ENCODE results near the gene SLC52A3. TPM values are rescaled to one million over a fixed set of nuclear protein-coding genes. Genes with fewer than 3 reads are reported as not detected.

The SLC52A3 gene
- total and polyA plus RNA-seq, 9 of the 15 experiments (the other 6 are each of a cell fraction or from before 2014, with no cell fraction given) = 0.06 to 0.60 (median 0.11) TPM

DNA sequence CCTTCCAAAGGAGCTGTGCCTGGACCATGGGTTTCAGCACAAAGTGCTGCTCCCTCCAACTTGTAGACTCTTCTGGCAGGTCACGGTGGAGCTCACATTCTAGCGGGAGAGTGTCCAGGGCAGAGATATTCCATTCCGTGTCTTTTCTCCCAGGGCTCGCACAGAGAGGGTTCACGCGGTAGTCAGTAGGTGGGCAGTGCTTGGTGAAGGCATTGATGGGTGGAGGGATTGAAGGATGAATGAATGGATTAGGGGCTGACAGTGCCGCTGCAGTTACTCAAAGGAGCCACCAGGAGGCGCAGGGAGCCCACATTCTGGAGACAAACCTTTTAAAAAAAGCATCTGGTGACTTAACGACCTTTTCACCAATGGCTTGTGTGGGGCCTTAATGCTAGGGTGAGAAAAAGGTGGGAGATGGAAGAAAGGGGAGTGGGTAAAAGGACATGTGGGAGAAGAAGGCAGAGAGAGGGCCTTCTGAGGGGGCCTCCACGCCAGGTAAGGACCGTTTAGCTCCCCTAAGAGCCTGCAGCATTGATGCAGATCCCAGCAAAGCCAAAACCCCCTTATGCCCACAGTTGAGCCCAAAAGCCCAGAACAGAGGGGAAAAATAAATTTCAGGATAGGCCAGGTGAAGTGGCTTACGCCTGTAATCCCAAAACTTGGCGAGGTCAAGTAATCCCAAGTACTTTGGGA, 47.8 kb upstream of the SLC52A3 start (continued):
- TF ChIP-seq SMC3 (conservative IDR thresholded peaks at IDR 0.05; ENCODE audit: insufficient read depth, low read depth, low read length) (peak; percentile 97), TCF7 (IDR thresholded peaks at IDR 0.05; ENCODE audit: borderline replicate concordance) (no peak), ZNF140 (CRISPR knock-in tag; IDR thresholded peaks at IDR 0.05) (no peak), ZNF384 (IDR thresholded peaks at IDR 0.05; ENCODE audit: low read depth, low read length) (peak; percentile 89), XRCC4 (IDR thresholded peaks at IDR 0.05; ENCODE audit: extremely low read depth, insufficient read depth, insufficient read length) (no peak), MTF1 (CRISPR knock-in tag; IDR thresholded peaks at IDR 0.05; ENCODE audit: borderline replicate concordance) (no peak), ZNF24 (IDR thresholded peaks at IDR 0.05) (peak; percentile 76), ZNF354B (CRISPR knock-in tag; IDR thresholded peaks at IDR 0.05) (no peak), BHLHE40 (IDR thresholded peaks at IDR 0.05; ENCODE audit: low read length) (0 out of 2 replicates have a peak, but pooled peaks have one; percentile 11), TEAD1 (CRISPR knock-in tag; IDR thresholded peaks at IDR 0.05) (peak in 1 of 2 experiments; percentile 39; a peak in 1 of 4 replicates), ZNF764 (CRISPR knock-in tag; IDR thresholded peaks at IDR 0.05; ENCODE audit: low read depth) (no peak), MITF (IDR thresholded peaks at IDR 0.05) (no peak), JUND (IDR thresholded peaks at IDR 0.05; ENCODE audit: borderline replicate concordance, low read depth, low read length) (peak; percentile 15; the same call in 1 of the 2 replicates), JUND (tag; IDR thresholded peaks at IDR 0.05; ENCODE audit: borderline replicate concordance, low read depth, low read length) (no peak), ZKSCAN1 (IDR thresholded peaks at IDR 0.05; ENCODE audit: low read depth, low read length) (no peak)
- TF ChIP-seq, protein P1, sequence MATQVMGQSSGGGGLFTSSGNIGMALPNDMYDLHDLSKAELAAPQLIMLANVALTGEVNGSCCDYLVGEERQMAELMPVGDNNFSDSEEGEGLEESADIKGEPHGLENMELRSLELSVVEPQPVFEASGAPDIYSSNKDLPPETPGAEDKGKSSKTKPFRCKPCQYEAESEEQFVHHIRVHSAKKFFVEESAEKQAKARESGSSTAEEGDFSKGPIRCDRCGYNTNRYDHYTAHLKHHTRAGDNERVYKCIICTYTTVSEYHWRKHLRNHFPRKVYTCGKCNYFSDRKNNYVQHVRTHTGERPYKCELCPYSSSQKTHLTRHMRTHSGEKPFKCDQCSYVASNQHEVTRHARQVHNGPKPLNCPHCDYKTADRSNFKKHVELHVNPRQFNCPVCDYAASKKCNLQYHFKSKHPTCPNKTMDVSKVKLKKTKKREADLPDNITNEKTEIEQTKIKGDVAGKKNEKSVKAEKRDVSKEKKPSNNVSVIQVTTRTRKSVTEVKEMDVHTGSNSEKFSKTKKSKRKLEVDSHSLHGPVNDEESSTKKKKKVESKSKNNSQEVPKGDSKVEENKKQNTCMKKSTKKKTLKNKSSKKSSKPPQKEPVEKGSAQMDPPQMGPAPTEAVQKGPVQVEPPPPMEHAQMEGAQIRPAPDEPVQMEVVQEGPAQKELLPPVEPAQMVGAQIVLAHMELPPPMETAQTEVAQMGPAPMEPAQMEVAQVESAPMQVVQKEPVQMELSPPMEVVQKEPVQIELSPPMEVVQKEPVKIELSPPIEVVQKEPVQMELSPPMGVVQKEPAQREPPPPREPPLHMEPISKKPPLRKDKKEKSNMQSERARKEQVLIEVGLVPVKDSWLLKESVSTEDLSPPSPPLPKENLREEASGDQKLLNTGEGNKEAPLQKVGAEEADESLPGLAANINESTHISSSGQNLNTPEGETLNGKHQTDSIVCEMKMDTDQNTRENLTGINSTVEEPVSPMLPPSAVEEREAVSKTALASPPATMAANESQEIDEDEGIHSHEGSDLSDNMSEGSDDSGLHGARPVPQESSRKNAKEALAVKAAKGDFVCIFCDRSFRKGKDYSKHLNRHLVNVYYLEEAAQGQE (IDR thresholded peaks at IDR 0.05; ENCODE audit: borderline replicate concordance) = peak; percentile 86
- TF ChIP-seq, protein P1 (CRISPR knock-in tag; IDR thresholded peaks at IDR 0.05; ENCODE audit: low read depth) = no peak
- TF ChIP-seq, protein P2, sequence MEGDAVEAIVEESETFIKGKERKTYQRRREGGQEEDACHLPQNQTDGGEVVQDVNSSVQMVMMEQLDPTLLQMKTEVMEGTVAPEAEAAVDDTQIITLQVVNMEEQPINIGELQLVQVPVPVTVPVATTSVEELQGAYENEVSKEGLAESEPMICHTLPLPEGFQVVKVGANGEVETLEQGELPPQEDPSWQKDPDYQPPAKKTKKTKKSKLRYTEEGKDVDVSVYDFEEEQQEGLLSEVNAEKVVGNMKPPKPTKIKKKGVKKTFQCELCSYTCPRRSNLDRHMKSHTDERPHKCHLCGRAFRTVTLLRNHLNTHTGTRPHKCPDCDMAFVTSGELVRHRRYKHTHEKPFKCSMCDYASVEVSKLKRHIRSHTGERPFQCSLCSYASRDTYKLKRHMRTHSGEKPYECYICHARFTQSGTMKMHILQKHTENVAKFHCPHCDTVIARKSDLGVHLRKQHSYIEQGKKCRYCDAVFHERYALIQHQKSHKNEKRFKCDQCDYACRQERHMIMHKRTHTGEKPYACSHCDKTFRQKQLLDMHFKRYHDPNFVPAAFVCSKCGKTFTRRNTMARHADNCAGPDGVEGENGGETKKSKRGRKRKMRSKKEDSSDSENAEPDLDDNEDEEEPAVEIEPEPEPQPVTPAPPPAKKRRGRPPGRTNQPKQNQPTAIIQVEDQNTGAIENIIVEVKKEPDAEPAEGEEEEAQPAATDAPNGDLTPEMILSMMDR (IDR thresholded peaks at IDR 0.05 in 2 of 3, conservative IDR thresholded peaks at IDR 0.05 in 1 of 3; ENCODE audit: insufficient read depth in 2 of 3, low read depth in 1 of 3, low read length in 3 of 3) = peak; percentile 82 to 91 (median 90)

All from K562 (cell line).